ENCODE measurements around the gene PSMG4.

DNA sequence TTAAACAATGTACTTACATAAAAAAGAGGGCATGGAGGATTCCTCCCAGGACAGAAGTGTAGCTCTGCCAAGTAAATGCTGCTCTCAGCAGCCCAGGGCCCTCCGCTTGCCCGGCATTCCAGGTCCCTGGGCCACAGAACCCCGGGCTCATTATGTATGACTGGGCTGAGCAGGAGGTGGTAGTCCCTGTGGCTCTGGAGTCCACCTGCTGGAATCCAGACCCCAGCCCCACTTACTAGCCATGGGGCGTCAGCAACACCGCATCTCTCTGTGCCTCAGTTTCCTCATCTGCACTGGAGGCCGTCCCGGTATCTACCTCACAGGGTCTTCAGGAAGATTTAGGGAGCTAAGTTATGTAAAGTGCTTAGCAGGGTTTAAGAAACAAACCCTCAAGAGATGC is 55.4 kb downstream of the PSMG4 start:
- TF ChIP-seq, protein P1, sequence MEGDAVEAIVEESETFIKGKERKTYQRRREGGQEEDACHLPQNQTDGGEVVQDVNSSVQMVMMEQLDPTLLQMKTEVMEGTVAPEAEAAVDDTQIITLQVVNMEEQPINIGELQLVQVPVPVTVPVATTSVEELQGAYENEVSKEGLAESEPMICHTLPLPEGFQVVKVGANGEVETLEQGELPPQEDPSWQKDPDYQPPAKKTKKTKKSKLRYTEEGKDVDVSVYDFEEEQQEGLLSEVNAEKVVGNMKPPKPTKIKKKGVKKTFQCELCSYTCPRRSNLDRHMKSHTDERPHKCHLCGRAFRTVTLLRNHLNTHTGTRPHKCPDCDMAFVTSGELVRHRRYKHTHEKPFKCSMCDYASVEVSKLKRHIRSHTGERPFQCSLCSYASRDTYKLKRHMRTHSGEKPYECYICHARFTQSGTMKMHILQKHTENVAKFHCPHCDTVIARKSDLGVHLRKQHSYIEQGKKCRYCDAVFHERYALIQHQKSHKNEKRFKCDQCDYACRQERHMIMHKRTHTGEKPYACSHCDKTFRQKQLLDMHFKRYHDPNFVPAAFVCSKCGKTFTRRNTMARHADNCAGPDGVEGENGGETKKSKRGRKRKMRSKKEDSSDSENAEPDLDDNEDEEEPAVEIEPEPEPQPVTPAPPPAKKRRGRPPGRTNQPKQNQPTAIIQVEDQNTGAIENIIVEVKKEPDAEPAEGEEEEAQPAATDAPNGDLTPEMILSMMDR (IDR thresholded peaks at IDR 0.05; ENCODE audit: low read depth, low read length): no peak
- TF ChIP-seq POLR2A (IDR thresholded peaks at IDR 0.05; ENCODE audit: extremely low read depth, insufficient read length): no peak

Data from NB4 (cell line).